ENCODE measurements around the gene TRAF1. TPM values are rescaled to one million over a fixed set of nuclear protein-coding genes. Genes with fewer than 3 reads are reported as not detected.

TRAF1 gene
- total RNA-seq, 4 donors from 2014 or later, result 2.2 to 7.2 (median 4.3) TPM

- WGBS, 2 donors (ENCODE audit: low coverage in 1 of 2), result 92% methylated on average over 4 of the region's 4 CpGs; no CpG with 5 or more reads in 1 of the 2 donors
- Histone ChIP-seq H3K4me1 (peaks cover 0 to 13% (median 5%) of the 10 kb centered on the region in 4 donors), H3K9me3 (no peaks in the 10 kb centered on the region), H3K27me3 (no peaks in the 10 kb centered on the region), H3K4me3 (no peak overlapping the region), H3K27ac (no peak overlapping the region), H3K36me3 (no peaks in the 10 kb centered on the region)
- in situ Hi-C loops (cut with MboI; ENCODE audit: low pct_ligation_motif_present in 1 of 4, low pct_unique_long_range_greater_than_20kb in 1 of 4, low sequenced_read_pairs in 3 of 4) (no loop called here), intact Hi-C loops (cut with DNase I; ENCODE audit: low total_unique reads) (no loop called here)
- DNase-seq, result no peak
- TF ChIP-seq CTCF (IDR thresholded peaks at IDR 0.05) (no peak), POLR2A (IDR thresholded peaks at IDR 0.05) (no peak), POLR2AphosphoS5 (IDR thresholded peaks at IDR 0.05) (no peak), EP300 (IDR thresholded peaks at IDR 0.05; ENCODE audit: low read depth) (no peak)
Measured at GRCh38 chr9:120913647-120914264, 12.8 kb downstream of the TRAF1 start.

- H3K27me3 ChIP-seq, result no peaks in the 10 kb centered on the region
- TF ChIP-seq EP300 (IDR thresholded peaks at IDR 0.05; ENCODE audit: low read depth) (no peak), POLR2AphosphoS5 (IDR thresholded peaks at IDR 0.05) (no peak), CTCF (IDR thresholded peaks at IDR 0.05) (no peak), POLR2A (IDR thresholded peaks at IDR 0.05) (no peak)
- no peaks in the 10 kb centered on the region for H3K36me3 ChIP-seq
- intact Hi-C loops (cut with DNase I; ENCODE audit: low total_unique reads), result no loop called here
- in situ Hi-C loops (cut with MboI; ENCODE audit: low pct_ligation_motif_present in 1 of 4, low pct_unique_long_range_greater_than_20kb in 1 of 4, low sequenced_read_pairs in 3 of 4), result no loop called here
- no peaks in the 10 kb centered on the region for H3K9me3 ChIP-seq
- WGBS, 2 donors (ENCODE audit: low coverage in 1 of 2), result 95% methylated on average over 13 of the region's 13 CpGs; no CpG with 5 or more reads in 1 of the 2 donors
- no peak overlapping the region for H3K27ac ChIP-seq
- no peak for DNase-seq
- peaks cover 0 to 13% (median 3%) of the 10 kb centered on the region in 4 donors for H3K4me1 ChIP-seq
- H3K4me3 ChIP-seq, result no peak overlapping the region
Measured at GRCh38 chr9:120912958-120913646, 13.5 kb downstream of the TRAF1 start.

- no peak for DNase-seq
- Histone ChIP-seq H3K36me3 (no peaks in the 10 kb centered on the region), H3K9me3 (no peaks in the 10 kb centered on the region), H3K4me3 (no peak overlapping the region), H3K4me1 (peaks cover 0 to 6% (median 3%) of the 10 kb centered on the region in 4 donors), H3K27me3 (no peaks in the 10 kb centered on the region), H3K27ac (no peak overlapping the region)
- WGBS, 2 donors (ENCODE audit: low coverage in 1 of 2), result 96% methylated on average over 8 of the region's 9 CpGs; no CpG with 5 or more reads in 1 of the 2 donors
- intact Hi-C loops (cut with DNase I; ENCODE audit: low total_unique reads) (no loop called here), in situ Hi-C loops (cut with MboI; ENCODE audit: low pct_ligation_motif_present in 1 of 4, low pct_unique_long_range_greater_than_20kb in 1 of 4, low sequenced_read_pairs in 3 of 4) (no loop called here)
- no peak for TF ChIP-seq POLR2A (IDR thresholded peaks at IDR 0.05)
- no peak for TF ChIP-seq EP300 (IDR thresholded peaks at IDR 0.05; ENCODE audit: low read depth)
- no peak for TF ChIP-seq CTCF (IDR thresholded peaks at IDR 0.05)
- no peak for TF ChIP-seq POLR2AphosphoS5 (IDR thresholded peaks at IDR 0.05)
Measured at GRCh38 chr9:120911295-120911837, 15.2 kb downstream of the TRAF1 start.

GRCh38 chr9:120910643-120911042 is 16.0 kb downstream of the TRAF1 start:
- no peaks in the 10 kb centered on the region for H3K4me1 ChIP-seq
- no peaks in the 10 kb centered on the region for H3K27me3 ChIP-seq
- no peak for TF ChIP-seq EP300 (IDR thresholded peaks at IDR 0.05; ENCODE audit: low read depth)
- TF ChIP-seq CTCF (IDR thresholded peaks at IDR 0.05), result no peak
- no peak for TF ChIP-seq POLR2A (IDR thresholded peaks at IDR 0.05)
- 85 to 100% methylated on average over 1 to 3 of the region's 3 CpGs for WGBS, 2 donors (ENCODE audit: low coverage in 1 of 2)
- intact Hi-C loops (cut with DNase I; ENCODE audit: low total_unique reads) (no loop called here), in situ Hi-C loops (cut with MboI; ENCODE audit: low pct_ligation_motif_present in 1 of 4, low pct_unique_long_range_greater_than_20kb in 1 of 4, low sequenced_read_pairs in 3 of 4) (no loop called here)
- no peak overlapping the region for H3K27ac ChIP-seq
- no peak overlapping the region for H3K4me3 ChIP-seq
- DNase-seq, result no peak
- H3K36me3 ChIP-seq, result no peaks in the 10 kb centered on the region
- no peaks in the 10 kb centered on the region for H3K9me3 ChIP-seq
